Activated effector memory CD4-positive, alpha-beta T cell treated with Interleukin-2 at 50 U/mL for 16 hours (primary cell): ENCODE data around the gene PCSK9.
"Not testable (repeated sequence)": the region's sequence is repeated elsewhere in the genome, so short reads cannot be mapped to it uniquely, and the experiment has no call there.

Source experiments
- DNase-seq: peaks from one replicate; pipeline ENCODE4 v3.0.0-alpha.2; 2020

Gene PCSK9

DNA sequence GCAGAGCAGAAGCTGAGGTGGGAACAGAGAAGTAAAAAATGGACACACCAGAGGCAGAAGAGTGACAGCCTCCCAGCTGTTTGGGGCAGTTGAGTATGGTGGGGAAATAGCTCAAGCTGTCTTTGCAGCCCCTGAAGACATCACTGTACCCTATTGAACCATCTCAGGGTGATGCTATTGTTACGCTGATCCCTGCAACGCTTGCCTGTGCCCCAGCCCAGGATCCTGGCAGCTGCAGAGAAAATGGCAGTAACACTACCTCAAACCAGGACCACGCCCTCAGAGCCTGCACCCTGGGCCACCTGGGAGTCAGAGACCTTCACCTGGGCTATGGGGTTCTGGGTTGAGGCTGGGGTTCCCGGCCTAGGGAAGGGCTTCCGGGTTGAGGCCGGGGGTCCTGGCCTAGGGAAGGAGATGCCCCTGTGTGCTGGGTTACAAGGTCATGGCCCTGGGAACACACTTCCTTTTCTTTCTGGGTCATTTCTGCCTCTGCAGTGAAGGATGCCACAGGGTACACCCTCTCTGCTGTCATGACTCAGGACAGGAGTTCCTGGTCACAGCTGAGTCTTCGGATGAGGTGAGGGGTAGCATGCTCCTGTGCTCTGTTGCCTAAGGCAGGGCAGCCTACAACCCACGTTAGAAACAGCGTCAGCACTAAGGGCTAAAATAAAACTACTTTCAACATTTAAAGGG lies 29.0 kb upstream of the PCSK9 start:
- no peak for DNase-seq

DNA sequence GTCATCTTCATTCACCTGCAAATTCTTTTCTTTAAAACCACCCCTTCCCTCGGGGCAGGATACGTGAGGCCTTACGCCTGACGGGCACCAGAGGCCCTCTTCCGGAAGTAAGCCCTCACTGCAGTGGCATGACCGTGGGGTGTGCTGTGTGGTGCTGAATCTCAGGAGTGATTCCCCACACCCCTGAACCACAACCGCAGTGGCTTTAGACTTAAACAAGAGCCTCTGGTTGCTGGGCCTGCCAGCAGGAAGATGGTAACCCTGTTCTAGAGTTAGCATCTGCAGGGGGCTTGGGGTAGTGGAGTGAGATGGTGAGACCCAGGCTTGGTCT lies 28.5 kb upstream of the PCSK9 start:
- no peak for DNase-seq

DNA sequence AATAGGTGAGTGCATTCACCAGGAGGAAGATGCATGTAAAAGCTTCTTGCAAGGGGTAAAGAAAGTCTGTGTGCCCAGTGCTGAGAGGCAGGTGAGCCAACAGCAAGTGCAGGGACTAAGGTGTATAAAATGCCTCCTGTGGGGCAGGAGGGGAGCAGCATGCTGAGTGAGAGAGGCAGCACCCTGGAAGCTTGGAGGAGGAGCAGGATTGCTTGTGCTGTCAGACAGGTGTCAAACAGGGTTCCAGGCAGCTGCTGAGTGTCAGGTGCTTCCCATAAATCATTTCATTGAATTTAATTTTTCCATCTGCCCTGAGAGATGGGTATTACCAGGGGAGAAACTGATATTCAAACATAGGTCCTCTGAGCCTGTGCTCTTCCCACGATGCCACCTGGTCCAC lies 26.7 kb upstream of the PCSK9 start:
- no peak for DNase-seq

DNA sequence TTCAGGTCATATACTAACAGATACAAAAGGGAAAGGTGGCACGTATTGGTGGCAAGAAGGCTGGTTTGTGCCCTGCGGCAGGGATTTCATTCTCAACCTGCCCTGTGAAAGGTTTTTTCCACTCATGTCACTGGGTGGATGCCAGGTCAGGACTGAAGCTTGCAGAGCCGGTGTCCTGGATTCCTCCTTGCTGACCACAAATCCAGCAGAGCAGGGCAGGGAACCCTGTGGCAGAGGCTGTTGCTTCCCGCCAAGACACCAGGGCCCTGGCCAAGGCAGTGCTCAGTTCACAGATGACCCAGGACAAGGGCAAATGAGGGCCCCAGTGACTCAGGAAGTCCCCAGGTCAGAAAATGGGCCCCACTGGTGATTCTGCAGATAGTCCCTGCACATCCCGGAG lies 24.2 kb upstream of the PCSK9 start:
- no peak for DNase-seq

DNA sequence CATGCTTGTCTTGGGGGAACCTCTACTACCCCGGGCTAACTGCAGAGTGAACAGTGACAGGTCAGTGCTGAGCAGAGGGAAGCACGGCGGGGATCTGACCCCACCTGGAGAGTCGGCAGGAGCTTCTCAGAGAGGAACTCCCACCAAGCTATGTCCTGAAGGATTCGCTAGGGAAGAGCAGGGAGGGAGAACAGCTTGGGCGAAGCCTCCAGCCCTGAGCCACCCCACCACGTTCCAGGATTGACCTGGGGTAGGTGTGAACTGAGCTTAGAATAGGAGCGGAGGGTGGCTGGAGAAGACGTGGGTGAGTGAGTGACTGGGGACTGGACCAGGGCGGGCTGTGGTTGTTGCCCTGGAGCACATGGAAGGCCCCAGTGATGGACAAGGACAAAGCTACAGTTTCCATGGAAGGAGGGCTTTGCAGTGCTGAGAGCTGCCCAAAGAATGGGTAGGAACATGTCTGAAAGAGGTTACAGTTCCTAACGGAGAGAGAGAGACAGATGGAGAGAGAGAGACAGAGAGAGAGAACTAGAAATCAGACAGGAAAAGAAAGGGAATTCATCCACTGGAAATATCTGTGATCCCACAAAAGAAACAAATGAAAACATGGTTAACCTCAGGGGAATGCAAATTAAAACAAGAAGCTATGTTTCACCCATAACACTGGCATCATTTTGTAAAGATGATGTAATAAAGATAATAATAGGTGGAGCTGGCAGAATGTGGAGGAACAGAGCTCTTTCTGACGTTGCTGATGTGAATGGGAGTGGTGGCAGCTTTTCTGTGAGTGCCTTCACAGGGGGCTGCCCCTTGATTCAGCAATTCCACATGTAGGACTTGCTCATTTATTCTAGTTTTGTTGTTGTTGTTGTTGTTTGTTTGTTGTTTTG lies 23.4 kb upstream of the PCSK9 start:
- DNase-seq, result no peak

DNA sequence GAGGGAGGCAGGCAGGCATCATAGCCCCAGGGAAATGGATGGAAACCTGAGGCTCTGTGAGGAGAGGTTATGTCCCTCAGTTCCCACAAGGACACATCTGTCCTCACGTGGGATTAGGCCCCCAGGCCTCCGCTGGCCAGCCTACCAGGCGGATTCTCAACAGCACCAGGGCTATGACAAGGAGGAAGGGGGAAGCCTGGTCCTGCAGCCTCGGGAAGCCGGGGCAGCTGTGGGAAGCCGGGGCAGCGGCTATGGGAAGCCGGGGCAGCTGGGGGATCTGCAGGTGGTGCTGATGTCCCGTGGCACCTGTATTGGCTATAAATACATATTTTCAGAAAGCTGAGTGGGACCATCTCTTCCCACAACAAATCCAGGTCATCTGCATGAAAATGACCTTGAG lies 21.0 kb upstream of the PCSK9 start:
- DNase-seq, result no peak

DNA sequence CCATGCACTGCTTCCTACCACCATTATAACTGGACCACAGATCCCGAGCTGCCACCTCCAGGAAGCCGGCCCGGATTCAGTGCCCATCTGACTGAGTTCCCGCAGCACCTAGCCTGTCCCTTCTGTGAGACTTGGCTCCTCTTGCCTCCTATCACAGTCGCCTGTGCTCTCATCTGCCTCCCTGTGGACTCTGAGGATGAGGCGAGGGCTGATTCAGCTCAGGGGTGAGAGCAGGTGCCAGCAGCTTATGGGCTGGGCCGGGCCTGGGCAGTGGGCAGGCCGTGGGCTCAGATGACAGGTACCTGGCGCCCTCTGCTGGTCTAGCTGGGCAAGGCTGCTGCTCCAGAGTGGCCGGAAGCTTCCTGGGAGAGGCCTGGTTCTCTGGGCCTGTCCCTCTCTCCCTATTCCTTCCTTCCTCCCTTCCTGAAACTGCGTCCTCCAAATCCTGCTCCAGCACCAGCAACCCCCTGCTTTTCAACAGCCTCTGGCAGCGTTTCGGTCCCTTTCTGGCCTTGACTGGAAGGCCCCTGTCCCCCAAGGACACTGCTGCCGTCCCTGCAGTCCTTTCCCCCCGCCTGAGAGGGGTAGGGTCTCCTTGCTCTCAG lies 17.3 kb upstream of the PCSK9 start:
- peak; percentile 28 for DNase-seq

DNA sequence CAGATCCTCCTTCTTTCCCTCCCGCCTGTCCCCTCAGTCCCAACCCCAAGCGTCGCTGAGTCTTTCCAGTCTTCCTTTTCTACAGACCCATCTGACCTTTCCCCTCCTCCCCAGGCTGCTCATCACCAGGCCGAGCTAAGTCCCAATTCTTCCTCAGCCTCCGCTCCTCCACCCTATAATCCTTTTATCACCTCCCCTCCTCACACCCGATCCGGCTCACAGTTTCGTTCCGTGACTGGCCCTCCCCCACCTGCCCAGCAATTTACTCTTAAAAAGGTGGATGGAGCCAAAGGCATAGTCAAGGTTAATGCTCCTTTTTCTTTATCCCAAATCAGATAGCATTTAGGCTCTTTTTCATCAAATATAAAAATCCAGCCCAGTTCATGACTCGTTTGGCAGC lies 15.2 kb upstream of the PCSK9 start:
- not testable (repeated sequence) for DNase-seq

DNA sequence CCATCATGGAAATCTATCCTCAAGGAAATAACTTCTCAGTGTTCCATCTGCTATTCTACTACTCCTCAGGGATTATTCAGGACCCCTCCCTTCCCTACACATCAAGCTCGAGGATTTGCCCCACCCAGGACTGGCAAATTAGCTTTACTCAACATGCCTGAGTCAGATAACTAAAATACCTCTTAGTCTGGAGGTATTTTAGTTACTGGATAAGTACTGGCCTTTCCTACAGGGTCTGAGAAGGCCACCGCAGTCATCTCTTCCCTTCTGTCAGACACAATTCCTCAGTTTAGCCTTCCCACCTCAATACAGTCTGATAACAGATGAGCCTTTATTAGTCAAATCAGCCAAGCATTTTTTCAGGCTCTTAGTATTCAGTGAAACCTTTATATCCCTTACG lies 12.7 kb upstream of the PCSK9 start:
- not testable (repeated sequence) for DNase-seq

DNA sequence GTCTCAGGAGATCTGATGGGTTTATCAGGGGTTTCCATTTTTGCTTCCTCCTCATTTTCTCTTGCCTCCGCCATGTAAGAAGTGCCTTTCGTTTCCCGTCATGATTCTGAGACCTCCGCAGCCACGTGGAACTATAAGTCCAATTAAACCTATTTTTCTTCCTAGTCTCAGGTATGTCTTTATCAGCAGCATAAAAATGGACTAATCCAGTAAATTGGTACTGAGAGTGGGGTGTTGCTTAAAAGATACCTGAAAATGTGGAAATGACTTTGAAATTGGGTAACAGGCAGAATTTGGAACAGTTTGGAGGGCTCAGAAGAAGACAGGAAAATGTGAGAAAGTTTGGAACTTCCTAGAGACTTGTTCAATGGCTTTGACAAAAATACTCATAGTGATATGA lies 8.2 kb upstream of the PCSK9 start:
- not testable (repeated sequence) for DNase-seq

DNA sequence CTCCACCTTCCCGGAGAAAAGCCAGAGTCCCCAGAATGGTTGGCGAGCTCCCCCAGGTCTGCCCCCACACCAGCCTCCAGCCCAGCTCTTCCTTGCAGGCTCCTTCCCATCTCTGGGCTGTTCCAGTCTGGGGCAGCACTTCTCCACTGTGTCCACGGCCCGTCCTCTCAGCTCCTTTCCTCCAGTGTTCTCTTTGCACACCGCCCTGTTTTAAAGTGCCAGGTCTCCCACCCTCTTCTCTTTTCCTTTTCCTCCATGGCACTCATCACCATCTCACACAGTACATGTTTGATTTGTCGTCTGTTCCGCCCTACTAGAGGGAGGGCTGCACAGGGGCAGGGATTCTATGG lies 6.1 kb upstream of the PCSK9 start:
- DNase-seq, result no peak

DNA sequence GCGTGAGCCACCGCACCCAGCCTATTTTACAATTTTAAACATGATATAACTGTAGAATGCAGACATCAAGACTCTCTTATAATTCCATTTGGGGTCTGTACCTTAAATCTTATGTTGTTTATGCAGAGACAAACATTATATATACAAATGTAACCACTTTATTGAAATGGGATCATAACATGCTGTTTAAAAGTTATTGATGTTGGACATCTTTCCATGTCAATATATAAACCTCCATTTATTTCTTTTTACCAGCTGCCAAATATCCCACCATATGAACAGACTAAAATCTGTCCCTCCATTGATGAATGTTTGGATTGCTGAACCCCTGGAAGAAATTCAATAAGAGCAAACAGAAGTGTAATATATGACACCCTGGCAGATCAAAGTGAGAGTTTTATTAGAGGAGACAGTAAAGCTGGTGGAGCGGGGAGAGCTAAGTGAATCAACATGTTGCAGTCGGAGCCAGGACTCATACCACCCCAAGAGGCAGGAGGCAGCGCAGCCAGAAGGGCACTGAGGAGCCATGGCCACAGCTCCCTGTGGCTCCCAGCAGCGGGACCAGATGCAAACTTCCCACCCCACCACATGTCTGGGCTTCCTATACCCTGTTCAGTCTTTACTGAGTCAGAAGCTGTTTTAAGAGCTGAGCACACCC lies 4.7 kb upstream of the PCSK9 start:
- DNase-seq, result no peak

DNA sequence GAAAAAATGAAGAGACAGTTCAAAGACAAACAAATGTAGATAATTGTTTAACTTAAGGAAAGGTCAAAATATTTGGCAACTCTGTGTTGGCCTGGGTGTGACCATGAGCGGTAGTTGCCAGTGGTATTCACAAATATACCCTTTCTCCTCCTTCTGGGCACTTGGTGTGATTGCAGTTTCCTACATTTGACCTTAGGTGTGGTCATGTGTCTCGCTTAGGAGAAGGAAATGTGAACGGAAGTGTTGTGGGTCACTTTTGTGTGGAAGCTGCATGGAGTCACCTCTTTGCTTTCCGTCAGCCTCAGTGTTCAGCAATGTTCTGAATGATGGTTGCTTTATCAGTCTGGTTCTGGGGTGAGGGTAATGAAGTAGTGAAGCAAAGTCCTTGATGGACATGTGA lies 3.4 kb upstream of the PCSK9 start:
- no peak for DNase-seq

DNA sequence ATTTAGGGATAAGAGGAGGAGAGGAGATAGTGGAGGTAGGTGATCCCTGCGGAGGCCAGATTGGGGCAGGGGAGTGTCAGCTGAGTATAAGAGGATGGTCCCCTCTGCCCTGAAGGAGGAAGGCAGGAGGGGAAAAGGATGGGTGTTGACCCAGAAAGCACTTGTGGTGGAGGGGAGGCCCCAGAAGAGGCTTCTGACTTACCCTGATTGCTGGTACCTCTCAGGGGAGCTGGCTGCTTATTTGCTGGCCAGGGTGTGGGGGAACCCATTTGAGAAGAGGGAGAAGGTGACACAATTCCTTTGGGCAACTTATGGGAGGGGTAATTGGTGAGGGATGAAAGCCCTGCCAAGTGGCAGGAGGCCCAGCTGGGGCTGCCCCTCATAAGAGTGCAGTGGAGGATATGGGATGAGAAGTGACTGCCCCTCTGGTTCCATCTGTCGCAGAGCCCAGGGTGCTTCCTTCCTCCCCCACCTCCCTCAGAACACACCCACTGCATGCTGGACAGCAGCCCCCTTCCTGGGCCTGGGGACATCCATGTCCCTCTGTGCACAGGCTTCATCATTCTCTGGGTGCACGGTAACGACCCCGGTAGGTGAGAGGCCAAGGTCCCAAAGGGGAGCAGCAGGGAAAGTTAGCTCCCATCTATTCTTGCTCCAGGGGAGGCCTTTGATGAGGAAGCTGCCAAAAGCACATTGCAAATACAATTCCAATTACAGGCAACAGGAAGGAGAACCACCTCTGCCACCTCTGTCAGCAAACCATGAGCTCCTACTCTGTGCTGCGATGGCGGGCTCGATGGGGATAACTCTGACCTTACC lies 1.4 kb upstream of the PCSK9 start:
- no peak for DNase-seq

DNA sequence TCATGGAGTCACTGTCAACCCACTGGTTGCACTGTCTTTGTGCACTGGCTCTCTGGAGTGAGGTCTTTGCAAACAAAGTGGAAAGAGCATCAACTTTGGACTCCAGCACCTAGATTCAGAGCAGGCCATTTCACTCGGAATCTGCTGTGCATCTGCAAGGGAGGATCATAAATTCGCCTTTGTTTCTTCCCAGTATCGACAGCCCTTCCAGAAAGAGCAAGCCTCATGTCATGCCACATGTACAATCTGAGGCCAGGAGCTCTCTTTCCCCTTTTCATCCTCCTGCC lies 853 bp upstream of the PCSK9 start:
- DNase-seq, result no peak

DNA sequence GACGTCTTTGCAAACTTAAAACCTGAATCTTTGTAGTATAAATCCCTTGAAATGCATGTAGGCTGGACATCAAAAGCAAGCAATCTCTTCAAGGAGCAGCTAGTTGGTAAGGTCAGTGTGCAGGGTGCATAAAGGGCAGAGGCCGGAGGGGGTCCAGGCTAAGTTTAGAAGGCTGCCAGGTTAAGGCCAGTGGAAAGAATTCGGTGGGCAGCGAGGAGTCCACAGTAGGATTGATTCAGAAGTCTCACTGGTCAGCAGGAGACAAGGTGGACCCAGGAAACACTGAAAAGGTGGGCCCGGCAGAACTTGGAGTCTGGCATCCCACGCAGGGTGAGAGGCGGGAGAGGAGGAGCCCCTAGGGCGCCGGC lies 390 bp upstream of the PCSK9 start:
- no peak for DNase-seq

DNA sequence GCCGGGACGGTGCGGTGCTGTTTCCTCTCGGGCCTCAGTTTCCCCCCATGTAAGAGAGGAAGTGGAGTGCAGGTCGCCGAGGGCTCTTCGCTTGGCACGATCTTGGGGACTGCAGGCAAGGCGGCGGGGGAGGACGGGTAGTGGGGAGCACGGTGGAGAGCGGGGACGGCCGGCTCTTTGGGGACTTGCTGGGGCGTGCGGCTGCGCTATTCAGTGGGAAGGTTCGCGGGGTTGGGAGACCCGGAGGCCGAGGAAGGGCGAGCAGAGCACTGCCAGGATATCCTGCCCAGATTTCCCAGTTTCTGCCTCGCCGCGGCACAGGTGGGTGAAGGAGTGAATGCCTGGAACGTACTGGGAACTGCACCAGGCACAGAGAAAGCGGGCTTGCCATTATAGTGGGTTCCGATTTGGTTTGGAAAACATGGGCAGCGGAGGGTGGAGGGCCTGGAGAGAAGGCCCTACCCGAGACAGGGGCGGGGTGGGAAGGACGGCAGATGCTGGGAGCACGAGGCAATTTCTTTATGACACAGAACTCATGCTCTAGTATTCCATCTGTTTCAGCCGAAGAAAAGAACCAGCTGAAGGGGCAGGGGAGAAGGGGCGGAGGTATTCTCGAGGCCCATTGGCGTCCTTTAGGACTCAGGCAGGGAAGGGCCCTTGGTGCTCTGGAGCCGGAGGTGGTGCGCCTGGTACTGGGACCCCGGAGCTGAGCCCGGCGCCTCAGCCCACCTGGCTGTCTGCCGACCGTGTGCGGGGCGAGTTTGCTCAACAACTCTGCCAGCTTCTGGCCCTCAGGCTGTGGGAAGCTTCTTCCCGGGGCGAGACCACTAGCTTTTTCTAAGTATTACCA lies 960 bp downstream of the PCSK9 start:
- no peak for DNase-seq

DNA sequence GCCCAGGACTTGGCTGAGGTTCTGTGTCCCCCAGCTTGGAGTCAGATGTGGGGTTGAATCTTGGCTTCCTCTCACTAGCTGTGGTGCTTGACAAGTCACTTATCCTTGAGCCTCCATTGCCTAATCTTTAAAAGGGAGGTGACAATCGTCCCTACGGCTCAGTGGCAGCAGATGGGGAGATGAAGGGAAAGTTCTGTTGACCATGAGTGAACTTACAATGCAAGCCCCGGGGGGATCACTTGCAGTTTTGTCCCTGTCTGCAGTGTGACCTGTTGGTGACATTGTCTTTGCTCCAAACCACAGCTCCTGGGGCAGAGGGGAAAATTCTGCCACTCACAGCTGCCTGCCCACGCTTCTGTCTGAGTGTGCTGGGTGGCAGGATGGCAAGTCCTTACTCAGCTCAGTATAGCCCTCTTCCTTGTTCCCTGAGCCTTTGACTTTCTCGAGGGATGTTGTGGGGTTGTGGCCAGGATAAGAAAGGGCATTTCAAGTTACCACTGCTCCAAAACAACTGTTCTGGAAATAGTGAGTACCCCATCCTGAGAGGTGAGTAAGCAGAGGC lies 1.7 kb downstream of the PCSK9 start:
- no peak for DNase-seq

DNA sequence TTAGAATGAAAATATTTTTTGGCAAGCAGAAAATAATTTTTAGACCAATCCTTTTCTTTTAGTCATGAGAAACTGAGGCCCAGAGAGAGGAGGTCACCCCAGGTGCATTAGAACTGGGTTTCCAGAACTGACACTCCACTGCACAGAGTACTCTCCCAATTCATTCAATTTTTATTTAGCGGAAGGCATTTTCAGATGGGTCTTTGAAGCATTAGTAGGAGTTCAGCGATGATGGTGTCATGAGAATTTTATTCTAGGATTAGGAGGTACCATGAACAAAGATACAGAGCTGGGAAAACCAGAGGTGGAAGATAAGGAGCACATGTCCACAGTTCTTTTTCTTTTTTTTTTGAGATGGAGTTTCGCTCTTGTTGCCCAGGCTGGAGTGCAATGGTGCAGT lies 2.3 kb downstream of the PCSK9 start:
- DNase-seq, result no peak

DNA sequence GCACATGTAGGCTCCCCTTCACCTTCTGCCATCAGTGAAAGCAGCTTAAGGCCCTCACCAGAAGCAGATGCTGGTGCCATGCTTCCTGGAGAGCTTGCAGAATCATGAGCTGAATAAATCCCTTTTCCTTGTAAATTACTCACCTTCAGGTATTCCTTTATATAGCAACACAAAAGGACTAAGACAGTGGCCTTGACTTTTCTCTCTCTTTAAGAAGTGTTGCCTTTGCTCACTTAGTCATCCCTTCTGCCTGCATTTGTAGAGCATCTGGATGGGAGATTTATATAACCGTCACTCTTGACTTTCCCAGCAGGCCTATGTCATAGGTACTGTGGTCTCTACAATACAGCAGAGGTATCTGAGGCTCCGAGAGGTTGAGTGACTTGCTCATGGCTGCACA lies 3.7 kb downstream of the PCSK9 start:
- no peak for DNase-seq

DNA sequence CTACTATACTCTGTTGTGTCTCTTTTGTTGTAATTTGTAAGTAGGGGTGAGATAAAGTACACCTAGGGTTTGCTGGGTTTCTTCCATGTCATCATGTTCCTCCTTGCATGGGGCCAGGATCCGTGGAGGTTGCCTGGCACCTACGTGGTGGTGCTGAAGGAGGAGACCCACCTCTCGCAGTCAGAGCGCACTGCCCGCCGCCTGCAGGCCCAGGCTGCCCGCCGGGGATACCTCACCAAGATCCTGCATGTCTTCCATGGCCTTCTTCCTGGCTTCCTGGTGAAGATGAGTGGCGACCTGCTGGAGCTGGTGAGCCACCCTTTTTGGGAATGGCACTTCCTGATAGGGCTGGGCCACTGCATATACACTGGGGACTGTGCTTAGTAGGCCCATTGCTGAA lies 4.4 kb downstream of the PCSK9 start:
- DNase-seq, result no peak
